ENCODE measurements around the gene RGS7.

- TF ChIP-seq CTCF (conservative IDR thresholded peaks at IDR 0.05; ENCODE audit: low read length) (no peak), EZH2phosphoT487 (IDR thresholded peaks at IDR 0.05; ENCODE audit: borderline replicate concordance) (no peak)
Measured at GRCh38 chr1:241020851-241021697, 335.9 kb downstream of the RGS7 start.
